ENCODE results near the gene SYT4. TPM values are rescaled to one million over a fixed set of nuclear protein-coding genes. Genes with fewer than 3 reads are reported as not detected.

The SYT4 gene
- total RNA-seq, 2 experiments from 2014 or later, result not detected

GRCh38 chr18:43271593-43272432 lies 5.5 kb downstream of the SYT4 start:
- intact Hi-C loops (cut with micrococcal nuclease), result loop anchor here (1.0 to 2.0 kb wide), 4 partner anchors 675 to 1219 kb away; no protein-coding TSS in a partner anchor
- Mint-ChIP-seq H3K27ac (no peak overlapping the region), H3K4me1 (ENCODE audit: low read depth) (no peaks in the 10 kb centered on the region), H3K4me3 (no peak overlapping the region), H3K36me3 (no peaks in the 10 kb centered on the region), H3K27me3 (no peaks in the 10 kb centered on the region), H3K9me3 (no peaks in the 10 kb centered on the region)
- ChIA-PET POLR2A (no interaction called here), CTCF (interaction anchor here (0.6 to 5.7 kb wide), 8 partner anchors 13 to 1218 kb away, joined by 3 to 86 read pairs (median 4); no protein-coding TSS in a partner anchor)
- no peak for DNase-seq

GRCh38 chr18:43267818-43268217 lies 9.5 kb downstream of the SYT4 start:
- Mint-ChIP-seq H3K9me3 (no peaks in the 10 kb centered on the region), H3K4me3 (no peak overlapping the region), H3K27ac (no peak overlapping the region), H3K4me1 (ENCODE audit: low read depth) (no peaks in the 10 kb centered on the region), H3K27me3 (no peaks in the 10 kb centered on the region), H3K36me3 (no peaks in the 10 kb centered on the region)
- intact Hi-C loops (cut with micrococcal nuclease), result no loop called here
- POLR2A ChIA-PET, result no interaction called here
- no peak for DNase-seq
- CTCF ChIA-PET, result interaction anchor here (0.6 kb wide), 1 partner anchor 969 kb away, joined by 4 read pairs; no protein-coding TSS in a partner anchor

- Mint-ChIP-seq H3K27ac (no peak overlapping the region), H3K27me3 (no peaks in the 10 kb centered on the region), H3K36me3 (no peaks in the 10 kb centered on the region), H3K4me3 (no peak overlapping the region), H3K4me1 (ENCODE audit: low read depth) (no peaks in the 10 kb centered on the region), H3K9me3 (peaks cover 19% of the 10 kb centered on the region)
- no peak for DNase-seq
- intact Hi-C loops (cut with micrococcal nuclease), result no loop called here
- ChIA-PET POLR2A (no interaction called here), CTCF (no interaction called here)
Observed at GRCh38 chr18:43265465-43265864, 11.8 kb downstream of the SYT4 start.

- intact Hi-C loops (cut with micrococcal nuclease), result no loop called here
- DNase-seq, result no peak
- H3K9me3 Mint-ChIP-seq, result peaks cover 1% of the 10 kb centered on the region
- ChIA-PET POLR2A (no interaction called here), CTCF (no interaction called here)
- no peak overlapping the region for H3K4me3 Mint-ChIP-seq
- H3K27me3 Mint-ChIP-seq, result no peaks in the 10 kb centered on the region
- no peaks in the 10 kb centered on the region for H3K36me3 Mint-ChIP-seq
- H3K27ac Mint-ChIP-seq, result no peak overlapping the region
- H3K4me1 Mint-ChIP-seq (ENCODE audit: low read depth), result no peaks in the 10 kb centered on the region
Observed at GRCh38 chr18:43248610-43249249, 28.6 kb downstream of the SYT4 start.

- ChIA-PET POLR2A (no interaction called here), CTCF (no interaction called here)
- Mint-ChIP-seq H3K36me3 (no peaks in the 10 kb centered on the region), H3K27me3 (no peaks in the 10 kb centered on the region), H3K4me1 (ENCODE audit: low read depth) (no peaks in the 10 kb centered on the region), H3K27ac (no peak overlapping the region), H3K9me3 (peaks cover 1% of the 10 kb centered on the region), H3K4me3 (no peak overlapping the region)
- intact Hi-C loops (cut with micrococcal nuclease), result no loop called here
- no peak for DNase-seq
Observed at GRCh38 chr18:43247944-43248343, 29.3 kb downstream of the SYT4 start.

GRCh38 chr18:43238429-43238828 lies 38.9 kb downstream of the SYT4 start:
- H3K9me3 Mint-ChIP-seq, result peaks cover 7% of the 10 kb centered on the region
- no peaks in the 10 kb centered on the region for H3K4me1 Mint-ChIP-seq (ENCODE audit: low read depth)
- POLR2A ChIA-PET, result no interaction called here
- DNase-seq, result no peak
- no peak overlapping the region for H3K27ac Mint-ChIP-seq
- H3K36me3 Mint-ChIP-seq, result no peaks in the 10 kb centered on the region
- CTCF ChIA-PET, result no interaction called here
- intact Hi-C loops (cut with micrococcal nuclease), result no loop called here
- no peak overlapping the region for H3K4me3 Mint-ChIP-seq
- no peaks in the 10 kb centered on the region for H3K27me3 Mint-ChIP-seq

- H3K27ac Mint-ChIP-seq, result no peak overlapping the region
- ChIA-PET POLR2A (no interaction called here), CTCF (no interaction called here)
- H3K9me3 Mint-ChIP-seq, result peaks cover 7% of the 10 kb centered on the region
- no peak for DNase-seq
- H3K4me3 Mint-ChIP-seq, result no peak overlapping the region
- intact Hi-C loops (cut with micrococcal nuclease), result no loop called here
- H3K27me3 Mint-ChIP-seq, result no peaks in the 10 kb centered on the region
- no peaks in the 10 kb centered on the region for H3K36me3 Mint-ChIP-seq
- H3K4me1 Mint-ChIP-seq (ENCODE audit: low read depth), result no peaks in the 10 kb centered on the region
Observed at GRCh38 chr18:43236921-43237320, 40.4 kb downstream of the SYT4 start.

- intact Hi-C loops (cut with micrococcal nuclease), result no loop called here
- H3K27me3 Mint-ChIP-seq, result no peaks in the 10 kb centered on the region
- peaks cover 14% of the 10 kb centered on the region for H3K9me3 Mint-ChIP-seq
- H3K4me3 Mint-ChIP-seq, result no peak overlapping the region
- no peaks in the 10 kb centered on the region for H3K4me1 Mint-ChIP-seq (ENCODE audit: low read depth)
- H3K27ac Mint-ChIP-seq, result no peak overlapping the region
- POLR2A ChIA-PET, result no interaction called here
- H3K36me3 Mint-ChIP-seq, result no peaks in the 10 kb centered on the region
- DNase-seq, result no peak
- CTCF ChIA-PET, result no interaction called here
Observed at GRCh38 chr18:43234889-43235288, 42.4 kb downstream of the SYT4 start.

GRCh38 chr18:43222501-43222900 lies 54.8 kb downstream of the SYT4 start:
- H3K9me3 Mint-ChIP-seq, result peaks cover 9% of the 10 kb centered on the region
- H3K4me1 Mint-ChIP-seq (ENCODE audit: low read depth), result no peaks in the 10 kb centered on the region
- intact Hi-C loops (cut with micrococcal nuclease), result no loop called here
- no peaks in the 10 kb centered on the region for H3K36me3 Mint-ChIP-seq
- H3K4me3 Mint-ChIP-seq, result no peak overlapping the region
- DNase-seq, result no peak
- no peak overlapping the region for H3K27ac Mint-ChIP-seq
- ChIA-PET CTCF (no interaction called here), POLR2A (no interaction called here)
- H3K27me3 Mint-ChIP-seq, result no peaks in the 10 kb centered on the region

GRCh38 chr18:43220691-43221090 lies 56.6 kb downstream of the SYT4 start:
- intact Hi-C loops (cut with micrococcal nuclease), result no loop called here
- no peaks in the 10 kb centered on the region for H3K4me1 Mint-ChIP-seq (ENCODE audit: low read depth)
- peaks cover 10% of the 10 kb centered on the region for H3K9me3 Mint-ChIP-seq
- no peaks in the 10 kb centered on the region for H3K36me3 Mint-ChIP-seq
- ChIA-PET CTCF (no interaction called here), POLR2A (no interaction called here)
- H3K4me3 Mint-ChIP-seq, result no peak overlapping the region
- no peak for DNase-seq
- no peak overlapping the region for H3K27ac Mint-ChIP-seq
- no peaks in the 10 kb centered on the region for H3K27me3 Mint-ChIP-seq

Other genes starting within 250 kb of the SYT4 start
- not detected for gene RIT2, start 161.8 kb downstream of the SYT4 start, total RNA-seq